H9 (cell line): Measurements from ENCODE around the gene FOXB1. TPM values are rescaled to one million over a fixed set of nuclear protein-coding genes. Genes with fewer than 3 reads are reported as not detected.

Experiments used
- DNase-seq: peaks from one replicate; pipeline ENCODE4 v3.0.0-alpha.2; 2017
- H2AFZ ChIP-seq: one replicate; pipeline ENCODE4 v1.6.1; 2013; ENCODE audit warnings: mild to moderate bottlenecking, low read length, control low read depth, moderate library complexity
- H2AK5ac ChIP-seq: 2 replicates; pipeline ENCODE4 v1.6.1; 2013; ENCODE audit warnings: low read length, control low read depth, mixed read lengths; ENCODE audit not compliant: insufficient read length
- H2BK120ac ChIP-seq: one replicate; pipeline ENCODE4 v1.6.1; 2013; ENCODE audit warnings: low read depth, mild to moderate bottlenecking, low read length, control low read depth, inconsistent platforms; ENCODE audit not compliant: poor library complexity, severe bottlenecking
- H2BK12ac ChIP-seq: 2 replicates; pipeline ENCODE4 v1.6.1; 2013; ENCODE audit warnings: low read length, control low read depth, mixed read lengths, low read depth; ENCODE audit not compliant: insufficient read length
- H2BK15ac ChIP-seq: 2 replicates; pipeline ENCODE4 v1.6.1; 2013; ENCODE audit warnings: low read depth, low read length, control low read depth
- H2BK20ac ChIP-seq: one replicate; pipeline ENCODE4 v1.6.1; 2013; ENCODE audit warnings: low read depth, mild to moderate bottlenecking, low read length, control low read depth, inconsistent platforms; ENCODE audit not compliant: poor library complexity, severe bottlenecking
- H2BK5ac ChIP-seq: 2 replicates; pipeline ENCODE4 v1.6.1; 2013; ENCODE audit warnings: low read length, control low read depth, mixed read lengths; ENCODE audit not compliant: insufficient read length
- H3K14ac ChIP-seq: 2 replicates; pipeline ENCODE4 v1.6.1; 2013; ENCODE audit warnings: low read length, control low read depth; ENCODE audit not compliant: insufficient read depth
- H3K18ac ChIP-seq: 2 replicates; pipeline ENCODE4 v1.6.1; 2013; ENCODE audit warnings: low read depth, mild to moderate bottlenecking, mixed read lengths, low read length, control low read depth; ENCODE audit not compliant: insufficient read length
- H3K23ac ChIP-seq: 2 replicates; pipeline ENCODE4 v1.6.1; 2013; ENCODE audit warnings: low read length, control low read depth, mixed read lengths, low read depth; ENCODE audit not compliant: insufficient read length
- H3K23me2 ChIP-seq: 2 replicates; pipeline ENCODE4 v1.6.1; 2013; ENCODE audit warnings: low read depth, mild to moderate bottlenecking, mixed read lengths, low read length, control low read depth; ENCODE audit not compliant: insufficient read length, poor library complexity, severe bottlenecking
- H3K27ac ChIP-seq: 2 replicates; pipeline ENCODE4 v1.5.1; 2013; ENCODE audit warnings: low read length, control low read depth, mixed read lengths, low read depth; ENCODE audit not compliant: insufficient read length
- H3K27me3 ChIP-seq: 2 replicates; pipeline ENCODE4 v1.6.1; 2013; ENCODE audit warnings: low read length, control low read depth, inconsistent platforms; ENCODE audit not compliant: insufficient read depth
- H3K4ac ChIP-seq: 2 replicates; pipeline ENCODE4 v1.6.1; 2013; ENCODE audit warnings: low read depth, mild to moderate bottlenecking, control low read depth, inconsistent platforms, low read length, moderate library complexity
- H3K4me1 ChIP-seq: 2 replicates; pipeline ENCODE4 v1.6.1; 2013; ENCODE audit warnings: low read length, control low read depth, inconsistent platforms; ENCODE audit not compliant: insufficient read depth
- H3K4me2 ChIP-seq: 2 replicates; pipeline ENCODE4 v1.6.1; 2013; ENCODE audit warnings: low read length, control low read depth, mixed read lengths; ENCODE audit not compliant: insufficient read length, insufficient read depth
- H3K56ac ChIP-seq: 2 replicates; pipeline ENCODE4 v1.6.1; 2013; ENCODE audit warnings: low read depth, mild to moderate bottlenecking, mixed read lengths, low read length, control low read depth; ENCODE audit not compliant: insufficient read length
- H3K79me1 ChIP-seq: 2 replicates; pipeline ENCODE4 v1.6.1; 2013; ENCODE audit warnings: low read depth, mild to moderate bottlenecking, moderate library complexity, low read length, control low read depth, inconsistent platforms; ENCODE audit not compliant: insufficient read depth, poor library complexity, severe bottlenecking
- H3K79me2 ChIP-seq: 2 replicates; pipeline ENCODE4 v1.6.1; 2013; ENCODE audit warnings: low read length, control low read depth, inconsistent platforms; ENCODE audit not compliant: insufficient read depth
- H3K9ac ChIP-seq: 2 replicates; pipeline ENCODE4 v1.6.1; 2013; ENCODE audit warnings: low read length, control low read depth, mixed read lengths; ENCODE audit not compliant: insufficient read length; ENCODE audit errors: extremely low read depth
- H3K9me3 ChIP-seq: one replicate; pipeline ENCODE4 v1.6.1; 2013; ENCODE audit warnings: low read depth, low read length, inconsistent platforms; ENCODE audit not compliant: control insufficient read depth
- H3T11ph ChIP-seq: one replicate; pipeline ENCODE4 v1.6.1; 2013; ENCODE audit warnings: mild to moderate bottlenecking, low read length, control low read depth, inconsistent platforms
- H4K20me1 ChIP-seq: one replicate; pipeline ENCODE4 v1.6.1; 2013; ENCODE audit not compliant: control insufficient read depth, insufficient read length, insufficient read depth
- H4K5ac ChIP-seq: 2 replicates; pipeline ENCODE4 v1.6.1; 2013; ENCODE audit warnings: low read depth, mild to moderate bottlenecking, mixed read lengths, low read length, control low read depth; ENCODE audit not compliant: insufficient read length
- H4K8ac ChIP-seq: replicated peaks from 2 replicates; pipeline ENCODE4 v1.6.1; 2013; ENCODE audit warnings: low read length, control low read depth, mixed read lengths, low read depth; ENCODE audit not compliant: insufficient read length
- H4K91ac ChIP-seq: 2 replicates; pipeline ENCODE4 v1.6.1; 2013; ENCODE audit warnings: low read depth, mild to moderate bottlenecking, moderate library complexity, mixed read lengths, low read length, control low read depth; ENCODE audit not compliant: insufficient read length
- H3K27ac Mint-ChIP-seq, 3 experiments: 2 replicates in 2 of 3; 3 replicates in 1 of 3; pipeline ENCODE4 v1.8.0; 2020 to 2021; ENCODE audit warnings: mixed read lengths in 3 of 3, mild to moderate bottlenecking in 1 of 3, moderate library complexity in 1 of 3
- H3K27me3 Mint-ChIP-seq: 2 replicates; pipeline ENCODE4 v1.8.0; 2021; ENCODE audit warnings: low read depth, mild to moderate bottlenecking, moderate library complexity, mixed read lengths
- H3K36me3 Mint-ChIP-seq, 3 experiments: 2 replicates in 2 of 3; 3 replicates in 1 of 3; pipeline ENCODE4 v1.8.0; 2020 to 2021; ENCODE audit warnings: low read depth in 3 of 3, mixed read lengths in 3 of 3; ENCODE audit not compliant: insufficient read depth in 1 of 3
- H3K4me1 Mint-ChIP-seq, 2 experiments: 2 replicates each; pipeline ENCODE4 v1.8.0; 2020; ENCODE audit warnings: mixed read lengths in 2 of 2
- H3K4me3 Mint-ChIP-seq, 2 experiments: 2 replicates in 1 of 2; 3 replicates in 1 of 2; pipeline ENCODE4 v1.8.0; 2020 to 2021; ENCODE audit warnings: mild to moderate bottlenecking in 2 of 2, mixed read lengths in 2 of 2, moderate library complexity in 1 of 2
- H3K9me3 Mint-ChIP-seq, 2 experiments: 2 replicates in 1 of 2; 3 replicates in 1 of 2; pipeline ENCODE4 v1.8.0; 2020; ENCODE audit warnings: mild to moderate bottlenecking in 2 of 2, mixed read lengths in 2 of 2, moderate library complexity in 1 of 2
- WGBS: extraction: QIAGEN DNeasy Blood & Tissue Kit; methylation state at CpG from one replicate; pipeline ENCODE4 v1.1.7; 2013; ENCODE audit warnings: missing lambda C conversion rate, low lambda C conversion rate, mixed read lengths; ENCODE audit not compliant: insufficient read length; ENCODE audit errors: extremely low coverage; 5-methylcytosine and 5-hydroxymethylcytosine counted together
- total RNA-seq: library from RNA; stranded (reverse); gene quantifications from 2 replicates; pipeline ENCODE4 v1.2.1, GENCODE V29; 2021
- TF ChIP-seq, protein P1 (sequence below): fragments of 200-600 bp; sonication (generic); conservative IDR thresholded peaks from 3 replicates; pipeline ENCODE4 v1.8.0; 2021; ENCODE audit warnings: antibody characterized with exemption, mild to moderate bottlenecking

Gene FOXB1
- total RNA-seq, 1 experiment from 2014 or later: 3.5 TPM

DNA sequence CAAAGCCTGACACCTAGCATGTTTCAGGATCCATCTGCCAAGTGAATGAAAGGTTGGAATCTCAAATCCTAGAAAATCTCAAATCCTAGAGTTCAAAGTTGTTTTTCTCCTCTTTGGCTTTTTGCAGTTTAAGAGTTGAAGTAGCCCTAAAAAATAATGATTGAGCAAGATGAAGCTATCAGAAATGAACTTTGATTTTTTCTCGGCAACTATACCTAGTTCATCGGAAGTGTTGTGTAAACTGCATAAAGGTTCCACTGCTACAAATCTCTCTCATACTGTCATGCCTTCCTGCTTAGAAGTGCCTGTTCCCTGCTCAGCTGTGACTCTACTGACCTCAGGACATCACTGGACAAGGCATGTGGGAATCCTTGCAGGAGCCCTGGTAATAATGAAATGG, 35.8 kb upstream of the FOXB1 start:
- H4K8ac ChIP-seq: no peak overlapping the region
- no peak overlapping the region for H3K23ac ChIP-seq
- no peak for DNase-seq
- TF ChIP-seq, protein P1, sequence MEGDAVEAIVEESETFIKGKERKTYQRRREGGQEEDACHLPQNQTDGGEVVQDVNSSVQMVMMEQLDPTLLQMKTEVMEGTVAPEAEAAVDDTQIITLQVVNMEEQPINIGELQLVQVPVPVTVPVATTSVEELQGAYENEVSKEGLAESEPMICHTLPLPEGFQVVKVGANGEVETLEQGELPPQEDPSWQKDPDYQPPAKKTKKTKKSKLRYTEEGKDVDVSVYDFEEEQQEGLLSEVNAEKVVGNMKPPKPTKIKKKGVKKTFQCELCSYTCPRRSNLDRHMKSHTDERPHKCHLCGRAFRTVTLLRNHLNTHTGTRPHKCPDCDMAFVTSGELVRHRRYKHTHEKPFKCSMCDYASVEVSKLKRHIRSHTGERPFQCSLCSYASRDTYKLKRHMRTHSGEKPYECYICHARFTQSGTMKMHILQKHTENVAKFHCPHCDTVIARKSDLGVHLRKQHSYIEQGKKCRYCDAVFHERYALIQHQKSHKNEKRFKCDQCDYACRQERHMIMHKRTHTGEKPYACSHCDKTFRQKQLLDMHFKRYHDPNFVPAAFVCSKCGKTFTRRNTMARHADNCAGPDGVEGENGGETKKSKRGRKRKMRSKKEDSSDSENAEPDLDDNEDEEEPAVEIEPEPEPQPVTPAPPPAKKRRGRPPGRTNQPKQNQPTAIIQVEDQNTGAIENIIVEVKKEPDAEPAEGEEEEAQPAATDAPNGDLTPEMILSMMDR: no peak
- H4K5ac ChIP-seq: no peak overlapping the region
- H3K14ac ChIP-seq: no peak overlapping the region
- H3K56ac ChIP-seq: no peak overlapping the region
- no peaks in the 10 kb centered on the region for H4K20me1 ChIP-seq
- H3K79me1 ChIP-seq: no peaks in the 10 kb centered on the region
- no peak overlapping the region for H2BK20ac ChIP-seq
- no CpG with 5 or more reads among the region's 2 CpGs for WGBS
- H3K27me3 Mint-ChIP-seq: no peaks in the 10 kb centered on the region; the same call in none of the 2 replicates
- no peak overlapping the region for H3K27ac ChIP-seq
- H2AFZ ChIP-seq: no peak overlapping the region
- H3T11ph ChIP-seq: no peak overlapping the region
- H3K4me1 ChIP-seq: no peaks in the 10 kb centered on the region
- no peaks in the 10 kb centered on the region for H3K36me3 Mint-ChIP-seq
- no peaks in the 10 kb centered on the region for H3K9me3 ChIP-seq
- no peak overlapping the region for H2BK120ac ChIP-seq
- H2BK15ac ChIP-seq: no peak overlapping the region
- no peak overlapping the region for H4K91ac ChIP-seq
- H3K79me2 ChIP-seq: no peaks in the 10 kb centered on the region
- H2AK5ac ChIP-seq: no peak overlapping the region
- no peak overlapping the region for H3K4me2 ChIP-seq
- no peak overlapping the region for H3K9ac ChIP-seq
- H2BK12ac ChIP-seq: no peak overlapping the region
- peaks cover 4 to 5% of the 10 kb centered on the region in 2 experiments; a peak in 4 of 5 replicates for H3K9me3 Mint-ChIP-seq
- H2BK5ac ChIP-seq: no peak overlapping the region
- H3K27ac Mint-ChIP-seq: no peak overlapping the region
- no peak overlapping the region for H3K4me3 Mint-ChIP-seq
- H3K23me2 ChIP-seq: no peaks in the 10 kb centered on the region
- H3K4ac ChIP-seq: no peak overlapping the region
- no peaks in the 10 kb centered on the region for H3K4me1 Mint-ChIP-seq
- no peak overlapping the region for H3K18ac ChIP-seq
- H3K27me3 ChIP-seq: no peaks in the 10 kb centered on the region
